ENCODE data around the gene MMP25.

- TF ChIP-seq CTCF (conservative IDR thresholded peaks at IDR 0.05; ENCODE audit: low read length) (no peak), EZH2phosphoT487 (IDR thresholded peaks at IDR 0.05; ENCODE audit: borderline replicate concordance, low read depth, low read length) (no peak)
Measured at GRCh38 chr16:3054965-3055733, 8.8 kb downstream of the MMP25 start.

Data from OCI-LY7 (cell line).